GM21619 (cell line): ENCODE data around the gene SHCBP1.
"Not testable (repeated sequence)": the region's sequence is repeated elsewhere in the genome, so short reads cannot be mapped to it uniquely, and the experiment has no call there.

ENCODE experiments used
- ATAC-seq: cut with Tn5 transposase; IDR thresholded peaks from one replicate; pipeline ENCODE4 v1.9.1; 2021; ENCODE audit not compliant: unreplicated experiment

SHCBP1 gene

GRCh38 chr16:46618516-46618915, 2.7 kb downstream of the SHCBP1 start:
- ATAC-seq, result no peak

DNA sequence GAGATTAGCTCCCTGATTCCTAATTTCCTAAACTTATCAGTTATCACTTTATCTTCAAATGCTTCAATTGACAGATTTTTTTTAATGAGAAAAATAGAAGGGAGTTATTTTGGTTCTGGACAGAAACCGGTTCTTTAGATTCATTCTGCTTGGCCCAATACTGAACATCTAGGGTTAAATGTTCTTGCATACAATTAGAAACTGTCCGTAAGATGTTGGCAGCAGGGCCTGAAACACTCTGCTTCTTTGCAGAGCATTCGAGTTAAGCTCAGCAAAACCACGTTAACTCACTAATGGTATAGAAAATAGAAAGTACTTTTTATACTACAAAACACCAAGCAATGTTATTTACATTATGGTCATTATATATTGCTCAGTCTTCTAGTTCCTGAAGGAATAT, 7.2 kb downstream of the SHCBP1 start:
- ATAC-seq, result no peak

- no peak for ATAC-seq
Observed at GRCh38 chr16:46613352-46613751, 7.8 kb downstream of the SHCBP1 start.

DNA sequence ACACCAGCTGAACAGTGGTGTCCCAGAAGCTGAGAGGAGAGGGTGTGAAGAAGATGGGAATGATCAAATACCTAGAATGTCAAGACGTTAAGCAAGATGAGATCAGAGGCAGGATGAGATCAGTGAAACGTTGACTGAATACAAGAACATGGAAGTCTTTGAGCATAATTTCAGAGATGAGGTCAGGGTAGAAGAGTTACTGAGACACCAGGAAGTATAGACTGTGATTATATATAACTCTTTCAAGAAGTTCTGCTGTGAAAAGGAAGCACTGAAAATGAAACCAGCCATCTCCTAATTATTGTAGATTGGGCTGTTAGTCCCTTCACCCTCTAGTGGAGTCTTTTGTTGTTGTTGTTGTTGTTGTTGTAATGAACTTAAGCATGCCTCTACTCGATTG, 9.1 kb downstream of the SHCBP1 start:
- peak; percentile 63 for ATAC-seq

DNA sequence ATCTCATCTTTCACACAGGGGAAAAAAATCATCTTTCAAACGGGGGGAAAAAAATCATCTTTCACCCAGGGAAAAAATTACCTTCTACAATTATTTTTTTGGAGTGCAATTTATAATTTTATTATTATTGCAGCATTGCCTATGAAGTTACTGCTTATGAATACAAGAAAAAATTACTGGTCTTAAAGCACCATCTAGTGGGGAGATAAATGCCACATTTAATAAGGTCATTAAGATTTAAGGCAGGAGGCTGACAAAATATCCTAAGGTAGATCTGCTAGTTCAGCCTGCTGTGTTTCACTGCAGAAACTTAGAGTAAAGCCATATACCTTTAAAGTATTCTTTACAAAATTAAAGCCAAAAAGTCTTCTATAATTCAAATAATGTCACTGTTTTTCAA, 13.7 kb downstream of the SHCBP1 start:
- ATAC-seq, result no peak

DNA sequence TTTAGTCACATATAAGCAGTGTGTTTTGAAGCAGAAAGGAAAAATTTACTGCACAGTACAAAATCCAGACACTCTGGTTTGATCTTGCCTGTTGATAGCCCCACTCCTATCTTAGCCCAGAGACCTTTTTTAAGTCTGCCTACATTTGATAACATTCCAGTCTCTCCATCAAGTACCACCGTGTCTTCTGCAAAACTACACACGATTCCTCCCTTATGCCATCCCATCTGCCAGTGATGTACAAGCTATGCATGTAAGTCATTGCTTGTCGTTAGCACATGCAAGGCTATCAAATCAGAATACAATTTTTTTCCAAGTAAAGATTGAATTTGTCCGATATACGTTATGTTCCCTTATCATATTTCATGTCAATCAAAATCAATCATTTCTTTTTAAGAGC, 14.9 kb downstream of the SHCBP1 start:
- ATAC-seq, result no peak

GRCh38 chr16:46591257-46591656, 29.9 kb downstream of the SHCBP1 start:
- no peak for ATAC-seq

- no peak for ATAC-seq
Observed at GRCh38 chr16:46586011-46586577, 35.1 kb downstream of the SHCBP1 start.

- no peak for ATAC-seq
Observed at GRCh38 chr16:46583036-46583435, 38.1 kb downstream of the SHCBP1 start.

- no peak for ATAC-seq
Observed at GRCh38 chr16:46582313-46582712, 38.9 kb downstream of the SHCBP1 start.

GRCh38 chr16:46577988-46578579, 43.1 kb downstream of the SHCBP1 start:
- no peak for ATAC-seq

DNA sequence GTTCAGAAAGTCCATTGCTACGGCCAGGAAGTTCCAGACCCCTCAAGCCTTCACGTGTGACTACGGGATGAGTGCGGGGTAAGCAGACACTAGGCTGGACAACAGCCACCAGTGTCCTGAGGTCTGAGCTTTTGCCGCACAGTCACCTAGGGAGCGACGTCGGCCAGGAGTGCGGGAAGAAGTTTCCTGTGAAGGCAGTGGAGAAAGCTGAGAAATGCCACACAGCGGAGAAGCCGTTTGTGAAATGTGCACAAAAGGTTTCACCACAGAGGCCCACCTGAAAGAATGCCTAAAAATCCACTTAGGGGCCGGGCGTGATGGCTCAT, 47.4 kb downstream of the SHCBP1 start:
- ATAC-seq, result no peak

GRCh38 chr16:46573008-46573833, 48.0 kb downstream of the SHCBP1 start:
- ATAC-seq, result no peak

DNA sequence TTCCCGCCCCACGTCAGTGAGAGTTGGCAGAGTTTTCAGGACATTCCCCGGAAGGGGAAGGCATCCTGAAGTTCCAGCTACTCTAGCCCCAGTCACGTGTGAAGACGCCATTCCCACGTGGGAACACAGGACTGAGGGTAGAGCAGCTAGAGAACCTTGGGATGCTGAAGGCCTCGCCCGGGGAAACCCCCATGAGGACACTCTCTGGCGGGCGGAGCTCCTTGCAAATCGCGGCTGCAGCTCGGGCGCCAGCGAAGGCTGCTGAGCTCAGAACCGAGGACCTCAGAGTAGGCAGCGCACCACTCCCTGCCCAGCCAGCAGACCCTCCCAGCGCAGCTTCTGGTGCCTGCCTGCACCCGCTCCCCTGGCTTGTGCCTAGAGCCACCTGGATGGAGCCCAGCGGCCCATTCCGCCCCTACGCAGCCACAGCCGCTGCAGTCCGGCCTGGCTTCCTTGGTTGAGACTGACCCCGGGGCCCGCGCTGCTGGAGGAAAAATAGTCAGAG, 51.9 kb downstream of the SHCBP1 start:
- no peak for ATAC-seq

DNA sequence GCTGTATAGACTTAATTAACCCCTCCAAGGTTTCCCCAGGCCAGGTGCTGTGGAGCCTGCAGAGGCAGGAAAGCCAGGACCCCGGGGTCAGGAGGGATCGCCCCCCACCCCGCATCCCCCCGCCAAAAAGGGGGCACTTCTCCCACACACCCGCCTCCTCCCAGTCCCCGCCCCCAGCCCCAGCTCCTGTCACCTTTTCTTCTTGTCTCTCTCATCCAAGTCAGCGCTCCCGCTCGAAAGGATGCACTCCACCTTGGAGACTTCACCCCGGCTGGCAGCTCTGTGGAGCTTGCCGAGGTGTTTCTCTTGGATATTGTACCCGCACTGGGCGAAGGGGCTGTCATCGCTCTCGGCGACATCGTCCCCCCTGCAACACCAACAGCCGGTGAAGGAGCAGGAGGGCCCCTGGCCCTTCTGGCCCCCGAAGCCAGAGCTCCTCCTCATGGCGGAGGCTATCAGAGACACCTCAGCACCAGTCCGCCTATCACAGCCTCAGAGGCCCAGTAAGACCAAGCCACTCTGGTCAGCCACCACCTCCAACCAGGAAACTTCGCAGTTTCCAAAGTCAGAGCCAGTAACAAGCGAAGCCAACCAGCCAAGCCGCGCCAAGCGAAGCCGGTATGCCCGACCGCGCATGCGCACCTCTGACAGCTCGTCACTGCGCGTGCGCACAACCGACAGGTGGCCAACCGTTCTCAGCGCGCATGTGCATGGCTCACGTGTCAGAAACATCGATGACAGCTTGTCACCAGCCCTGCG, 52.5 kb downstream of the SHCBP1 start:
- ATAC-seq, result no peak

- no peak for ATAC-seq
Observed at GRCh38 chr16:46562979-46563378, 58.2 kb downstream of the SHCBP1 start.

DNA sequence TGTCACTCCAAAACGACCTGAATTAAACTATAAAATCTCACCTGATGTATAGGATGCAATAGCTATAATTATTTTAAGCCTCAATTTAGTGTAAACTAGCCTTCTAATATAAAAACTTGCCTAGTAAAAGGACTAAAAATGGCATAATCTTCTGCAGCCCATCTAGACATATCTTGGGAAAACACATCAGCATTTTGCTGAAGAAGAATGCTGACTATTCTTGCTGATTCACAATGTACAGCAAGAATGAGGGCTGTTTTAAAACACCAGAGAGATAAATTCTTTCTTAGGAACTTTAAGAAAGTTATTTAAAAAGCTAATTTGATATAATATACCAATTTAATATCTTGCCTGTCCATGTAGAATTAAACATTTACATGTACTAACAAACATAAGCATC, 63.2 kb downstream of the SHCBP1 start:
- no peak for ATAC-seq

DNA sequence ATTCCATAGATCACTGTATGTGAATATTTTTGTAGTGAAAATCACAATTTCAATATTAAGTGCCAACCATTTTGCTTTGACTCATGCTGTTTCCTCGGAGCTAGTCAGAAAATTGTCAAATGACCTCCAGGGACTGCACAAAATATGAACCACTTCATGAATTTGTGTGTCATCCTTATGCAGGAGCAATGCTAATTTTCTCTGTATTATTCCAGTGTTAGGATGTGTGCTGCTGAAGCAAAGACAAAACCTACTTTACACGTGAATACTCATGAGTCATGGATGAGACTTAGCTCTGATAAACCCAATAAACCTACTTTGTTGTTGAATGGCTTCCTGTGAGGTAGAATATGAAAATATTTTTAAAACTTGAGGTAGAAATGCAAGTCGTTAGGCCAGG, 65.2 kb downstream of the SHCBP1 start:
- ATAC-seq, result no peak

DNA sequence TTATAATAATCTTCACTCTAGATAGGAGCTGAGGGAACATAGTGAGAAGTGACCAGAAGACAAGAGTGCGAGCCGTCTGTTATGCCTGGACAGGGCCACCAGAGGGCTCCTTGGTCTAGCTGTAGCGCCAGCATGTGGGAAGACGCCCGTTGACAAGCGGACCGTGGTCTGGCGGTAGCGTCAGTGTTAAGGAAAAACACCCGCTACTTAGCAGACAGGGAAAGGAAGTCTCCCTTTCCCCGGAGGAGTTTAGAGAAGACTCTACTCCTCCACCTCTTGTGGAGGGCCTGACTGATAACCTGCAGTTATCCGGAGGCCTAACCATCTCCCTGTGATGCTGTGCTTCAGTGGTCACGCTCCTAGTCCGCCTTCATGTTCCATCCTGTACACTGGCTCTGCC, 66.7 kb downstream of the SHCBP1 start:
- ATAC-seq, result not testable (repeated sequence)

DNA sequence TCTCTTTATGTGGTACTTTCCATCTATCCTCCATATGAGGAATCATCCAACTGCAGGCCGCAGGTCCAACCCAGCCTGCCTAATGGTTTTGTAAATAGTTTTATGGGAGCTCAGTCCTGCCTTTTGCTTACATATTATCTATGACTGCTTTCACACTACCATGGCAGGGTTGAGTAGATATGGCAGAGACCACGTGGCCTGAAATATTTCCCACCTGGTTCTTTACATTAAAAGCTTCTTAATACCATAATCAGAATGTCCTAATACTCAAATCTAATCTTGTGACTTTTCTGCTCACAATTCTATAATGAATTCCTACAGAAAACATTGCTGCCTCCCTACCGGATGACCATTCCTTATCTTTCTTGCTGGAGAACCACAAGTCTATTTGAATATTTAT, 71.7 kb downstream of the SHCBP1 start:
- no peak for ATAC-seq
